ENCODE data around the gene CAMK2A.

DNA sequence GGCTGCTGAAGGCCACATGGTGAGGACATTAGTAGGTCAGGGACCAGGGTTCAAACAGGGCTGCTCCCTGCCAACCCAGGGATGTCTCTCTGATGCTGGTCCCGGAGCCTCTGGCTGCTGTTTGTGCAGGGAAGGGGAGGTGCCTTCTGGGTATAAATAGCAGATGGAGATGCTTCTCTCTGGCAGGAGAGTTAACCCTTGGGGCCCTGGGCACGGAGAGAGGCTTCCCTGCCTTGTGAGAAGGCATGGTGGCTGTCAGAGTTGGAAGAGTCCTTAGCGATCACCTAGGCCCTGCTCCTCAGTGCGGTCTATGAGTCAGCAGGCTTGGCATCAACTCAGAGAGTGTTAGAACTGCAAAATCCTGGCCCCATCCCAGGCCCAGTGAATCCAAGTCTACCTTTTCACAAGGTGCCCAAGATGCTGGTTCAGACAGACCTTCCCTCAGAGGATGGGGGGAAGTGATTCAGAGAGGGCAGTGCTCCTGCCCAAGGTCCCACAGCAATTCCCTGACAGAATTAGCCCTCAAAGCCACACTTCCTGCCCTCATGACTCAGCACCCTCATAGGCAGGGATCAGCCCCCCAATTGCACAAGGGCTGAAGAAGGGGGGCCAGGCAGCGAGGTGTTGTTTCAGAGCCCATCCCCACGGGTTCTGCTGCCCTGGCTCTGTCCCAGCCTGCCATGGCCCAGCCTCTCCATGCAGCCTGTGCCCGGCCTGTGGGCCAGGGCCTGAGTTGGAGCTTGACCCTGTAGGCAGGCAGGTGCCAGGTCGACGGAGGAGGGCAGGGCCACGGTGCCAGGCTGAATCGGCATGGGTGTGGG is 25.6 kb downstream of the CAMK2A start:
- no peak for TF ChIP-seq POLR2A (IDR thresholded peaks at IDR 0.05)
- TF ChIP-seq, protein P1, sequence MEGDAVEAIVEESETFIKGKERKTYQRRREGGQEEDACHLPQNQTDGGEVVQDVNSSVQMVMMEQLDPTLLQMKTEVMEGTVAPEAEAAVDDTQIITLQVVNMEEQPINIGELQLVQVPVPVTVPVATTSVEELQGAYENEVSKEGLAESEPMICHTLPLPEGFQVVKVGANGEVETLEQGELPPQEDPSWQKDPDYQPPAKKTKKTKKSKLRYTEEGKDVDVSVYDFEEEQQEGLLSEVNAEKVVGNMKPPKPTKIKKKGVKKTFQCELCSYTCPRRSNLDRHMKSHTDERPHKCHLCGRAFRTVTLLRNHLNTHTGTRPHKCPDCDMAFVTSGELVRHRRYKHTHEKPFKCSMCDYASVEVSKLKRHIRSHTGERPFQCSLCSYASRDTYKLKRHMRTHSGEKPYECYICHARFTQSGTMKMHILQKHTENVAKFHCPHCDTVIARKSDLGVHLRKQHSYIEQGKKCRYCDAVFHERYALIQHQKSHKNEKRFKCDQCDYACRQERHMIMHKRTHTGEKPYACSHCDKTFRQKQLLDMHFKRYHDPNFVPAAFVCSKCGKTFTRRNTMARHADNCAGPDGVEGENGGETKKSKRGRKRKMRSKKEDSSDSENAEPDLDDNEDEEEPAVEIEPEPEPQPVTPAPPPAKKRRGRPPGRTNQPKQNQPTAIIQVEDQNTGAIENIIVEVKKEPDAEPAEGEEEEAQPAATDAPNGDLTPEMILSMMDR (IDR thresholded peaks at IDR 0.05), result no peak
